Activated B cell treated with CpG ODN at 0.5 μM for 24 hours (primary cell): ENCODE results near the gene FGFBP2. TPM values are rescaled to one million over a fixed set of nuclear protein-coding genes. Genes with fewer than 3 reads are reported as not detected.

ENCODE experiments used
- ATAC-seq: fragments of 200-7000 bp; cut with Tn5 transposase; one replicate; pipeline ENCODE4 v1.10.0; 2021; ENCODE audit warnings: low read depth, mild to moderate bottlenecking, moderate library complexity
- CTCF ChIA-PET: fragments of 350-600 bp; sonication (Branson Sonifier 250); formaldehyde crosslinking; loops from one replicate; lab custom pipeline; 2021; ENCODE audit warnings: antibody characterized with exemption; lab: Charles Lee
- POLR2A ChIA-PET: fragments of 350-600 bp; sonication (Branson Sonifier 250); formaldehyde crosslinking; loops from one replicate; lab custom pipeline; 2021; ENCODE audit warnings: antibody characterized with exemption; lab: Charles Lee
- DNase-seq: peaks from one replicate; pipeline ENCODE4 v3.0.0; 2022
- H3K27ac Mint-ChIP-seq: one replicate; pipeline ENCODE4 v1.8.0; 2020; ENCODE audit warnings: mixed read lengths
- H3K27me3 Mint-ChIP-seq: one replicate; pipeline ENCODE4 v1.8.0; 2021; ENCODE audit warnings: mixed read lengths
- H3K36me3 Mint-ChIP-seq: one replicate; pipeline ENCODE4 v1.8.0; 2021; ENCODE audit warnings: low read depth, mixed read lengths
- H3K4me1 Mint-ChIP-seq: one replicate; pipeline ENCODE4 v1.8.0; 2021; ENCODE audit warnings: mixed read lengths
- H3K4me3 Mint-ChIP-seq: one replicate; pipeline ENCODE4 v1.8.0; 2020; ENCODE audit warnings: mild to moderate bottlenecking, mixed read lengths
- H3K9me3 Mint-ChIP-seq: one replicate; pipeline ENCODE4 v1.8.0; 2020; ENCODE audit warnings: mixed read lengths
- intact Hi-C: fragments of 100-400 bp; cut with micrococcal nuclease; formaldehyde crosslinking; loops from one replicate; pipeline ENCODE4 v1.15.1; 2024
- total RNA-seq: library from RNA; stranded (reverse); gene quantifications from 2 replicates; pipeline ENCODE4 v1.2.3, GENCODE V29; 2022
- TF ChIP-seq, protein P1 (sequence below): fragments of 200-600 bp; IDR thresholded peaks from one replicate; pipeline ENCODE4 v1.8.0; 2022; ENCODE audit warnings: antibody characterized with exemption, mild to moderate bottlenecking

Gene FGFBP2, protein sequence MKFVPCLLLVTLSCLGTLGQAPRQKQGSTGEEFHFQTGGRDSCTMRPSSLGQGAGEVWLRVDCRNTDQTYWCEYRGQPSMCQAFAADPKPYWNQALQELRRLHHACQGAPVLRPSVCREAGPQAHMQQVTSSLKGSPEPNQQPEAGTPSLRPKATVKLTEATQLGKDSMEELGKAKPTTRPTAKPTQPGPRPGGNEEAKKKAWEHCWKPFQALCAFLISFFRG
- total RNA-seq, result 0.20 and 0.39 TPM in 2 replicates

DNA sequence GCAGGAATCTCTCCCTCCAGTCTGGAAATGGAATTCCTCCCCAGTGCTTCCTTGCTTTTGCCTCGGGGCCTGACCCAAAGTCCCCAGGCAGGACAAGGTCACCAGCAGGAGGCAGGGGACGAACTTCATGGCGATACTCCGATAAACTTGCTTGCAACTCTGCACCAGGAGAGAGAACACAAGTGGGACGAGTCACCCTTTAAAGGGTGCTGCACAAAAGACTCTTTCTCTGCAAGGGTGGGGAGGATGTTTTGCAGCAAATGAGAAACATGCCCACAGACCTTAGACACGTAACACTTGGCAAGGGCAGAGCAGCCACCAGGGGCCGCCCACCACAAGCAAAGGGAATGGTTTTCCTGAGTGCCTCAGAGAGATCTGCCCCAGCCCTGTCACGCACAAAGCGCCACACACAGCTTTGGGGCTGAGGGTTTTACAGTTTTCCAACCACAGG is at the start of gene FGFBP2:
FGFBP2 (minus strand) TSS at position 175 of the 451 bp plus-strand sequence; CDS start at position 129, 46 bp downstream.
- Mint-ChIP-seq H3K36me3 (no peaks in the 10 kb centered on the region), H3K4me1 (peaks cover 9% of the 10 kb centered on the region), H3K27me3 (peaks cover 5% of the 10 kb centered on the region), H3K4me3 (no peak within 1 kb of the TSS), H3K9me3 (peaks cover 5% of the 10 kb centered on the region), H3K27ac (no peak within 1 kb of the TSS)
- TF ChIP-seq, protein P1, sequence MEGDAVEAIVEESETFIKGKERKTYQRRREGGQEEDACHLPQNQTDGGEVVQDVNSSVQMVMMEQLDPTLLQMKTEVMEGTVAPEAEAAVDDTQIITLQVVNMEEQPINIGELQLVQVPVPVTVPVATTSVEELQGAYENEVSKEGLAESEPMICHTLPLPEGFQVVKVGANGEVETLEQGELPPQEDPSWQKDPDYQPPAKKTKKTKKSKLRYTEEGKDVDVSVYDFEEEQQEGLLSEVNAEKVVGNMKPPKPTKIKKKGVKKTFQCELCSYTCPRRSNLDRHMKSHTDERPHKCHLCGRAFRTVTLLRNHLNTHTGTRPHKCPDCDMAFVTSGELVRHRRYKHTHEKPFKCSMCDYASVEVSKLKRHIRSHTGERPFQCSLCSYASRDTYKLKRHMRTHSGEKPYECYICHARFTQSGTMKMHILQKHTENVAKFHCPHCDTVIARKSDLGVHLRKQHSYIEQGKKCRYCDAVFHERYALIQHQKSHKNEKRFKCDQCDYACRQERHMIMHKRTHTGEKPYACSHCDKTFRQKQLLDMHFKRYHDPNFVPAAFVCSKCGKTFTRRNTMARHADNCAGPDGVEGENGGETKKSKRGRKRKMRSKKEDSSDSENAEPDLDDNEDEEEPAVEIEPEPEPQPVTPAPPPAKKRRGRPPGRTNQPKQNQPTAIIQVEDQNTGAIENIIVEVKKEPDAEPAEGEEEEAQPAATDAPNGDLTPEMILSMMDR, result no peak
- ATAC-seq (peak; percentile 52), DNase-seq (no peak)
- POLR2A ChIA-PET, result no interaction called here
- CTCF ChIA-PET, result interaction anchor here (1.4 kb wide), 1 partner anchor 38 kb away, joined by 7 read pairs; no protein-coding TSS in a partner anchor
- intact Hi-C loops, result loop anchor here (1.0 to 2.0 kb wide), 2 partner anchors 38 to 302 kb away; no protein-coding TSS in a partner anchor

DNA sequence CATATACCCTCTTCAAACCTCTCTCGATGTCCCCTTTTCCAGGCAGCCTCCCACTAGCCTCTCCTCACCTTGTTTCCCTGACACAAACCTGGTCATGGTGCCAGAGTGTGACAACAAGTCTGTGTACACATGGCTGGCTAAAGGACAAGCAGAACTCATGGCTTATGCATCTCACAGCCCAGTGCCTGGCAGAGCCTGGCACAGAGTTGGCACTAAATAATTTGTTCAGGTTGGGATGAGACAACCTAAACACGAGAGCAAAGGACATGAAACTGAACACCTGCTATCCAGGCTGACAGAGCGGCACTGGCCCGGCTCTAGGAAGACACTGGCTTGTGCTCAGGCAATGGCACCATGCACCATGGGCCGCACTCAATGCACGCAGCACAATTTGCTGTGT is 48.2 kb upstream of the FGFBP2 start:
- ChIA-PET CTCF (interaction anchor here (1.3 kb wide), 1 partner anchor 15 kb away, joined by 4 read pairs; no protein-coding TSS in a partner anchor), POLR2A (no interaction called here)
- H3K27me3 Mint-ChIP-seq, result peaks cover 7% of the 10 kb centered on the region
- ATAC-seq, result no peak
- no peaks in the 10 kb centered on the region for H3K36me3 Mint-ChIP-seq
- intact Hi-C loops, result no loop called here
- H3K4me1 Mint-ChIP-seq, result no peaks in the 10 kb centered on the region
- H3K9me3 Mint-ChIP-seq, result no peaks in the 10 kb centered on the region
- no peak for DNase-seq
- TF ChIP-seq, protein P1, result no peak
- no peak overlapping the region for H3K4me3 Mint-ChIP-seq
- no peak overlapping the region for H3K27ac Mint-ChIP-seq

DNA sequence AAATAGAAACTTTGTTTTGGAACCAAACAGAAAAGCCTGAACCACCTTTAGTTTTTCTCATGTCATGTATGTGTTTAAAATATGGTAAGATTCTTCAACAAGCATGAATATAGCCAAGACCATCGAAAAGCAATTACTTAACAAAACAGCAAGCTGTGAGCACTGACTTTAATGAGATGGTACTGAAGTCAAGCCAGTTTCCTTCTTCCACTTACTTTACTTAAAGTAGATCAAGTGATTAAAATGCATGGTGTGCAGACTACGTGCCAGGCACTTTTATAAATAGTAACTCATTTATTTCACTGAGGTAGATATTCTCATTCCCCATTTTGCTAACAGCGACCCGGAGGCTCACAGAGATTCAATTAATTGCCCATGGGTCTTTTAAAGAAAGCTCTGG is 46.2 kb upstream of the FGFBP2 start:
- Mint-ChIP-seq H3K27ac (no peak overlapping the region), H3K4me3 (no peak overlapping the region), H3K36me3 (no peaks in the 10 kb centered on the region), H3K4me1 (no peaks in the 10 kb centered on the region), H3K9me3 (no peaks in the 10 kb centered on the region), H3K27me3 (peaks cover 7% of the 10 kb centered on the region)
- ChIA-PET POLR2A (no interaction called here), CTCF (no interaction called here)
- TF ChIP-seq, protein P1, result no peak
- DNase-seq (no peak), ATAC-seq (no peak)
- intact Hi-C loops, result no loop called here

DNA sequence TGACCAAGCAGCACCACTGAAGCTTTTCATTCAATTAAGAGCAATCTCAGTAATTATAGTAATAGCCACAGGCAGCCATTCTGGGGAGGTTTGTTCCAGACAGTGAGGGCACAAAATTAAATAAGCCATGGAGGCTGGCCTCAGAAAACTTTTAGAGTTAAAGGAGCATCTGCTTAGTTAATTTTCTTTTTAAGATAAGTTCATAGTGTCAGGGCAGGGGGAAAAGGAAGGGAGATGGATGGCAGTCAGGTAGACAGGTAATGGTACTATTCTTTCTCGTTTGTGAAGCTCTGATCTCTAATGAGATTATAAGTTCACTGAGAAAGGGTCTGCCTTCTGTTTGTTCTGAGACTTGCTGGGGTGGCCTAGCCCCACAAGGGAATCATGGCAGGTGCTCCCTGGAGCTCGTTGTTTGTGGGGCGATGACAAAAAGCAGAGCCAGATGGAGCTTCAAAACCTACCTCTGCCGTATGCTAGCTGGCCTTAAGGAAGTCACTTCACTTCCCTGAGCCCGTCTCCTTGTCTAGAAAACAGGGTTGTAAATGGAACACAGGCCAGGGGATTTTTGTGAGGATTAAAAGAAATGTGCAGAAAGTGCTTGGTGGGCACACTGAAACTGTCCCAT is 44.6 kb upstream of the FGFBP2 start:
- ChIA-PET CTCF (no interaction called here), POLR2A (no interaction called here)
- no peak overlapping the region for H3K4me3 Mint-ChIP-seq
- ATAC-seq, result no peak
- intact Hi-C loops, result no loop called here
- peaks cover 7% of the 10 kb centered on the region for H3K27me3 Mint-ChIP-seq
- no peaks in the 10 kb centered on the region for H3K9me3 Mint-ChIP-seq
- H3K36me3 Mint-ChIP-seq, result no peaks in the 10 kb centered on the region
- no peak overlapping the region for H3K27ac Mint-ChIP-seq
- TF ChIP-seq, protein P1, result no peak
- H3K4me1 Mint-ChIP-seq, result no peaks in the 10 kb centered on the region
- no peak for DNase-seq

DNA sequence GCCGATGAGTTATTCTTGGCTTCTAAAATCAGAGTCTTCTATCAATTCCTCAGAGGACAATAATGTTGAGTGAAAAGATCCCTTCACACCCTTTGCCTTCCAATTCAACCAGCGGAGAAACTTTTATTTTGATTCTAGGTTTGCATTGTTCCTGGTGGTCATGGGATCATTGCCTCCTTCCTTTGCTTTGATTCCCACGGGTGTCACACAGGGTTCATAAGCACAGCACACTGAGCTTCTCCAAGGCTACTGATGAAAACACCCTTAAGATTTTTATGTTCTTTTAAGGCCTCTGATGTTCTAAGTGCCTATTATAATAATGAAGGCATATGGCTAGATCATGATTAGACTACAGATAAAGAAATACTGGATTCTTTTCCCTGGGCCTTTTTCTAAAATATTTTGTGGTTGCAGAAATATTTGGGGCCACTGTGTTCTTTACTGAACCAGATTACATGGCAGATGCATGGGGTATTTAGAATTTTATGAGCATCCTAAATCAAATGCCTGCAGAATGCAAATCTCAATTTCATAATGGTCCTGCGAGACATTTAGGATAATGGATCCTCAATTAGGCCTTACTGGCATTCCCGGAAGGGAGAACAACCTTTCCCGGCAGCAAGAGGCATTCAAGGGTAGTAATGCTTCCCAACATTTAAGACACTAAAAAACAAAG is 43.9 kb upstream of the FGFBP2 start:
- ATAC-seq (no peak), DNase-seq (no peak)
- intact Hi-C loops, result no loop called here
- TF ChIP-seq, protein P1, result no peak
- Mint-ChIP-seq H3K4me3 (no peak overlapping the region), H3K9me3 (no peaks in the 10 kb centered on the region), H3K27ac (no peak overlapping the region), H3K4me1 (no peaks in the 10 kb centered on the region), H3K36me3 (no peaks in the 10 kb centered on the region), H3K27me3 (peaks cover 6% of the 10 kb centered on the region)
- POLR2A ChIA-PET, result no interaction called here
- CTCF ChIA-PET, result interaction anchor here (1.0 to 6.4 kb wide), 2 partner anchors 124 to 201 kb away, joined by 4 to 53 read pairs; no protein-coding TSS in a partner anchor
